ENCODE results near the gene SNAP47.

DNA sequence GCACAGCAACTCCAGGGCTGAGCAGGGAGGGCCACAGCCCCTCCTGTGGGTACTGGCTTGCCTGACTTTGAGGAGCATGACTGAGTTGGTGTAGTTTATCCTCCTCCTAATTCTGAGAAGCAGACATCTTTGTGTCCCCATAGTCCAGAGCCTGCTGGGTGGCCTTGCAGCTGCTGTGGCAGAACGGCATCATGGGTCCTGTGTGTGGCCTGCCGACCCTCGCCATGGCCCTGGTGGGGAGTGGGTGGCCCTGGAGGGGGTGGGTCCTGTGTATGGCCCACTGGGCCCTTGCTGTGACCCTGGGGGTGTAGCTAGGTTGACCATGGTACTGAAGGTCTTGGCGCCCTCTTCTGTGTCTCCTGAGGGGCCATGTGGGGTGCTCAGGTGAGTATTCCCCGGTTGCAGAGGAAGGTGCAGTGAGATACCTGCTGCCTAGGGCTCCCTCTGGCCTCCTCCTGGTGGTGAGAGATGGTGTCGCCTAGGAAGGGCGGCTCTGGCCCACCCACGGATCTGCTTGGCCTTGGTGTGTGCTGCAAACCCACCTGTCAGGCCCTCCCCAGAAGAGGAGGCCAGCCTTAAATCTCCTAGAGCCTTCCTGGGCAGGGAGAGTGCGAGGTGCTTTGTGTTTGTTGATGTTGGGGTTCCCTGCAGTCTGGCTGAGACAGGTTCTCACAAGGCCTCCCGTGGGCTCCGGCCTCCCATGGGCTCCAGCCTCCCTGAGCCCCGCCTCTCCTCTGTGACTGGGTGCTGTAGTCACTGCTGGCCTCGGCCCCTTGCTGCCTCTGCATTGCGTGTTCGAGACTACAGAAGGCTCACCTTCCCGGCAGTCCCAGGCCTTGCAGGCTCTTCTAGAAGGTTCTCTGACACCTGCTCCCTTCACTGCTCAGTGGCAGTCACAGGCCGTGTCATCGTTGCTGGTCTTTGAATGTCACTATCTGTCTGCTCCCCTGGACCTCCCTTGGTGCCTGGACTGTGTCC is 7.8 kb downstream of the SNAP47 start:
- TF ChIP-seq, protein P1, sequence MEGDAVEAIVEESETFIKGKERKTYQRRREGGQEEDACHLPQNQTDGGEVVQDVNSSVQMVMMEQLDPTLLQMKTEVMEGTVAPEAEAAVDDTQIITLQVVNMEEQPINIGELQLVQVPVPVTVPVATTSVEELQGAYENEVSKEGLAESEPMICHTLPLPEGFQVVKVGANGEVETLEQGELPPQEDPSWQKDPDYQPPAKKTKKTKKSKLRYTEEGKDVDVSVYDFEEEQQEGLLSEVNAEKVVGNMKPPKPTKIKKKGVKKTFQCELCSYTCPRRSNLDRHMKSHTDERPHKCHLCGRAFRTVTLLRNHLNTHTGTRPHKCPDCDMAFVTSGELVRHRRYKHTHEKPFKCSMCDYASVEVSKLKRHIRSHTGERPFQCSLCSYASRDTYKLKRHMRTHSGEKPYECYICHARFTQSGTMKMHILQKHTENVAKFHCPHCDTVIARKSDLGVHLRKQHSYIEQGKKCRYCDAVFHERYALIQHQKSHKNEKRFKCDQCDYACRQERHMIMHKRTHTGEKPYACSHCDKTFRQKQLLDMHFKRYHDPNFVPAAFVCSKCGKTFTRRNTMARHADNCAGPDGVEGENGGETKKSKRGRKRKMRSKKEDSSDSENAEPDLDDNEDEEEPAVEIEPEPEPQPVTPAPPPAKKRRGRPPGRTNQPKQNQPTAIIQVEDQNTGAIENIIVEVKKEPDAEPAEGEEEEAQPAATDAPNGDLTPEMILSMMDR (conservative IDR thresholded peaks at IDR 0.05; ENCODE audit: low read length), result no peak
- TF ChIP-seq EZH2phosphoT487 (IDR thresholded peaks at IDR 0.05; ENCODE audit: borderline replicate concordance), result no peak

All from Loucy (cell line).